T-helper 2 cell (primary cell): Measurements from ENCODE around the gene C20orf144.

ENCODE experiments used
- DNase-seq, 5 experiments: peaks; one replicate each; pipeline versions ENCODE4 v3.0.0 to v3.0.0-alpha.2; 2012 to 2022

The C20orf144 gene

GRCh38 chr20:33650111-33650752, 11.9 kb upstream of the C20orf144 start:
- no peak for DNase-seq

GRCh38 chr20:33650753-33651561, 11.2 kb upstream of the C20orf144 start:
- DNase-seq: no peak

DNA sequence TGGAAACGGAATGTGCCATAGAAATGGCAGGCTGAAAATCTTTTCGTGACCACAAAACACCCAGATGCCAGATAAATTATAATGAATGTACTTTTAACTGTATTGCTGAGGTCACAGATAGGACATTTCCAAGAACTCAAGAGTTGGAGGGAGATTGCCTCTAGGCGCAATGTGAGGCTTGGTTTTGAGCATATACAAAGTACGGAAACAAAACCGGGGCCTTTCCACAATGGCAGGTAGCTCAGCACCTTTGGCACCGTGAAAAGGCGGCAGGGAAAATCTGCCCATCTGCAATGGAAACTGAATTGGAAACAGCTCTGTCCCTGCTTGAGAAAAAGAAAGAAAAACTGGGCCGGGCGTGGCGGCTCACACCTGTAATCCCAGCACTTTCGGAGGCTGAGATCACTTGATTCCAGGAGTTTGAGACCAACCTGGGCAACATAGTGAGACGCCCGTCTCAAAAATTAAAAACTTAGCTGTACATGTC, 10.5 kb upstream of the C20orf144 start:
- DNase-seq: peak in 1 of 5 experiments; percentile 70

DNA sequence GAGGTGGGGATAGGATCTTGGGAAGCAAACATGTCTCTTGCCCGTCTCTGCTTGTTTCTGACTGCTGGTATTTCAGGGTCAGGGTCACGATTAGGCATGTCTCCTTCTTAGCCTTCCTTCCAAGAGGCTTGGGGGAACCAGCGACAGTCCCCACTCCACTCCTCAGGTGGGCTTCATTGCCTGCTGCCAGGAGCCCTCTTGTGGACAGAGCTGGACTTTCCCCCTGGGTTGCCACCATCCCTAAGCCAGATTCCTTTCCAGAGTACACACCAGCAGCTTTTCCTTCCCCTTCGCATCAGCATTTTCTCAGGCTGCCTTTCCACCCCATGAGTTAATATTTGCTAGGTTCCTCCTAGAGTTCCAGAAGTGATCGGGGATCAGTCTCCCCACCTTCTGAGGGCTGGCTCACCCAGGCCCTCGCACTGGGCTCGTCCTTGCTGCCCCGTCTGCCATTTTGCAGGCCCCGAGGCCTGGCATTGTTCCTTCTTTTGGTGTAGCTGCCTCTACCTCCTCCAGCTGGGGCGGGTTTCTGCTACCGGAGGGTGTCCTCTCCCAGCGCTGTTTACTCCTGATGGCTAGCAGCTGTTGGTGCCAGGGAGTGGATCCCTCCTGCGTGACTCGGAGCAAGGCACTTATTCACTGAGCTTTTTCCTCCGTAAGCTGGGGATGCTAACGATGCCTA, 8.8 kb upstream of the C20orf144 start:
- DNase-seq: peak in 1 of 5 experiments; percentile 47

GRCh38 chr20:33653900-33654596, 8.1 kb upstream of the C20orf144 start:
- no peak for DNase-seq

DNA sequence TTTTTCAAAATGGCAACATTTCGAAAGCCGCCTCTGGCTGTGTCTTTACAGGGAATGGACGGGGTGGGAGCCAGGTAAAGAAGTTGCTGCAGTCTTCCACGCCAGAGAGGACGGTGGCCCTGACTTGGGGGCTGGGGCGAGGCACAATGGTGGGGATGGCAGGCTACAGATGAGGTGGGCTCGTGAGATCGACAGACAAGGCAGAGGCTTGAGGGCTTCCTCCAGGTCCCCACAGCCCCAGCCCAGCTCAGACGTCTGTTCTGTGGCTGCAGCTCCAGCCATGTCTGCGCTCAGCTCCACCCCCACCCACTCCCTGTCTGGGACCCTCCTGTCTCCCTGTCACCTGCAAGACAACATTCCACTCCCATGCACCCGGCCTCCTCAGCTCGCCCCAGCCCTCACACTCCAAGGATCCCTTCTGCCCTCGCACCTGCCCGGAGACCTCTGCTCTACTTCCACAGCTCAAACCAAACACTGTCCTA, 7.4 kb upstream of the C20orf144 start:
- no peak for DNase-seq

DNA sequence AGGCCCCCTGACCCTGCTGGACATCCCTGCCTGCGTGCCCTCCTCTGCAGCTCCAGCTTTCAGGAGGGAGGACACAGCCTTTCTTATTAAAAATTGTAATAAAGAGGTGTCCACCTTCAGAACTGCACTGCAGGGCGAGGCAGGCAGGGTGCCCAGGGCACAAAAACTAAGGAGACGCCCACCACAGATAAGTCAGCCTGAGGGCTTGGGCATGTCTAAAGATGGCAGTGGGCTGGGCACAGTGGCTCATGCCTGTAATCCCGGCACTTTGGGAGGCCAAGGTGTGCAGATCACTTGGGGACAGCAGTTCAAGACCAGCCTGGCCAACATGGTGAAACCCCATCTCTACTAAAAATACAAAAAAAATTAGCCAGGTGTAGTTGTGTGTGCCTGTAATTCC, 7.0 kb upstream of the C20orf144 start:
- no peak for DNase-seq

- no peak for DNase-seq
Measured at GRCh38 chr20:33656010-33656782, 5.9 kb upstream of the C20orf144 start.

- DNase-seq: no peak
Measured at GRCh38 chr20:33656783-33657703, 5.1 kb upstream of the C20orf144 start.

DNA sequence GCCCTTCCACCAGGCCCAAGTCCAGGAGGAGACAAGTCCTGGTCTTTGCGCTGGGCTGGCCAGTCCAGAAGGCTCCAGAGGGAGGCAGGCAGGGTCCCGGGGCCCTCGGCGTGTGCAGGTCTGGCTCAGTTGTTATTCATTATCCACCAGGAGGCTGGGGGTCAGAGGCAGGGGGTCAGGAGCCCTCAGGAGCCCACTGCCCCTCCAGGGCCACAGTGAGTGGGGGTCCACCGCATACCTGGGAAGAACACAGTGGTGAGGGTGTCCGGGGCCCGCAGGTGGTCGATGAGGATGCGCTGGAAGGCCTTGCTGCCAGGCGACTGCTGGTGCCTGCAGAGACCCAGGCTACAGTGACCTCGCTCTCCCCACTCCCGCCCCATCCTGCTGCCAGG, 4.4 kb upstream of the C20orf144 start:
- DNase-seq: no peak

- no peak for DNase-seq
Measured at GRCh38 chr20:33658510-33658909, 3.6 kb upstream of the C20orf144 start.

DNA sequence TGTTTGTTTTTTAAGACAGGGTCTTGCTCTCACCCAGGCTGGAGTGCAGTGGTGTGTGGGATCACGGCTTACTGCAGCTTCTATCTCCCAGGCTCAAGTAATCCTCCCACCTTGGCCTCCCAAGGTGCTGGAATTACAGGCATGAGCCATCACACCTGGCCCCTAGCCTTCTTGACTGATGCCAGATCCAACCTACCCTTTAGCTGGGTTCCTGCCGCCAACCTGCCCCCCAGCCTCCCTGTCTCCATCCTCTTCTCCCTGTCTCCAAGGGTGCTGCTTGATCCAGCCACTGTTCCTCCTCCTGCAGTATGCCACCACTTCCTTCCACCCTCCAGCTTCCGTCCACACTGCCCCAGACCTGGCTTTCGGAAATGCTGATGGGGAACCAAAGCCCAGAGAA, 3.2 kb upstream of the C20orf144 start:
- DNase-seq: no peak

- DNase-seq: no peak
Measured at GRCh38 chr20:33659341-33660034, 2.6 kb upstream of the C20orf144 start.

- no peak for DNase-seq
Measured at GRCh38 chr20:33660035-33660684, 2.0 kb upstream of the C20orf144 start.

- DNase-seq: no peak
Measured at GRCh38 chr20:33660685-33661058, 1.5 kb upstream of the C20orf144 start.

GRCh38 chr20:33663161-33664084, 1.3 kb downstream of the C20orf144 start:
- DNase-seq: peak; percentile 72 to 95 (median 76)

- no peak for DNase-seq
Measured at GRCh38 chr20:33664085-33664761, 2.1 kb downstream of the C20orf144 start.

GRCh38 chr20:33664762-33665144, 2.6 kb downstream of the C20orf144 start:
- DNase-seq: peak in 1 of 5 experiments; percentile 38
